ENCODE measurements around the gene PLA2G4E.

Gene PLA2G4E

DNA sequence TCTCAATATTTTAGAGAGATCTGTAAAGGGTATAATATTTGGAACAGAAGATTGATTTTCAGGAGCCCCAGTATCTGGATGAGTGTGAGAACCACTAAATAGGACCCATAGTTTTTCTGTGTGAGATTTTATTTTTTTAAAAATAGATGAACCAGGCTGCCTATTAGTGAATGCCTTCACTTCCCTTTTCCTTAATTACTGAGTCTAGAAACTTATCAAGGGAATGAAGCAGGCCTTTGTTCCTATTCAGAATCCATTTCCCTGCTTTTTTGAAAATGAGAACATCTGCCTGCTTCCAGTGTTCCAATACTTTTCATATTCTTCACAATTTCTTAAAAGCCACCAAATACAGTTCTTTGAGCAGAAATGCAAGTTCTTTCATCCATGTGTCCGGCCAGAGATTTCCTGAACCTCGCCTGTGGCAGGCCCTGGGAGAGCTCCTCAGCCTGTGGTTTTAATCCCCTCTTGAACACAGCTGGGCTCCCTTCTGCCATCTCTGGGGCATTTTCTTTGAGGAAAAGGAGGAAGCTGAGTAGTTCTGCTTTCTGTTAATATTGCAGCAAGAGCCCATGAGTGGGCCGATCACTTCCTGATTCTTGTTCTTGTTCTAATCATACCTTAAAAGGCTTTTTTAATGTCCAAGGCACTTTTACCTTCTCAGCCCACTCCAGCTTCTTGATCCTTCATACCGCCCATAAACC is 53.2 kb downstream of the PLA2G4E start:
- Mint-ChIP-seq H3K36me3 (peaks cover 4% of the 10 kb centered on the region), H3K4me3 (no peak overlapping the region)

DNA sequence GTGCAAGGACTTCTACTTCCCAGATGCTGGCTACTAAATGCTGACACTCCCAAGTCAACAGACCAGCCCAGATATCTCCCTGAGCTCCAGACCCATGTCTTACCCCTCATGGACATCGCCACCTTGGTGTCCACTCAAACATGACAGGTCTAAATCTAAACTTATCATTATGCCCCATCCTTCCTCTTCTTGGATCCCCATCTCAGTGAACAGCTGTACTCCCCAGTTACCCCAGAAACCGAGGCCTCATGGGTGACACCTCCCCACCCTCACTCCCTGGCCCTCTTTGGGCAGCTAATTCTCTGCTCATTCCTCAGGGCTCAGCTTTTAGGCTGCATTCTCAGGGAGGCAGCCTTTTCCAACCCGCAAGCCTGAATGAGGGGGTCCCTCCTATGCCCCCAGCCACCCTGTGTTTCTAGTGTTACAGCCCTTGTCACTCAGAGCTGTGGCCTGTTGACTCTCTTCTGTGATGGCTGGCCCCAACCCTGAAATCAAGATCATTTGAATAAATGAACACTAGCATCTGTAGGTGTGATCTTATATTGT is 53.8 kb downstream of the PLA2G4E start:
- Mint-ChIP-seq H3K9me3 (no peaks in the 10 kb centered on the region), H3K36me3 (peaks cover 8% of the 10 kb centered on the region), H3K27ac (peak overlapping the region; percentile 59), H3K4me3 (no peak overlapping the region), H3K27me3 (no peaks in the 10 kb centered on the region), H3K4me1 (peaks cover 54% of the 10 kb centered on the region)

More for the DNA sequence above, 53.2 kb downstream of the PLA2G4E start:
- H3K27me3 Mint-ChIP-seq: no peaks in the 10 kb centered on the region
- peaks cover 52% of the 10 kb centered on the region for H3K4me1 Mint-ChIP-seq
- no peaks in the 10 kb centered on the region for H3K9me3 Mint-ChIP-seq
- H3K27ac Mint-ChIP-seq: peak overlapping the region; percentile 70

DNA sequence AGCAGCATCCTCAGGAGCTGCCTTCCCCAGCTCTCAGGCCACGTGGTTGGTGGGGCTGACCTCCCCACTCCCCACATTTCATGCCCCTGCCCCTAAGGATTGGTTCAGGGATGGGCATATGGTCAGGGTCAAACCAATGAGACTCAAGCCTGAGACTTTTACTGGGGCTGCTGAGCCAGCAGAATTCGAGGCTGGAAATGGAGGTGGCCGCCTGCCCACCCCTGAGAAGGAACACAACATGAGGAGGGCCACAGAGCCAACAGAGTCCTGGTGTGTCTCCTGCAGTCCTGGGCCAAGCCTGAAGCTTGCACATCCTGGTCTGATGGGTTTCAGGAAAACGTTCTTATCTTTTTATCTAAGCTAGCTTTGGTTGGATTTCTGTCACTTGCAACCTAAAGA is 54.4 kb downstream of the PLA2G4E start:
- Mint-ChIP-seq H3K27me3 (no peaks in the 10 kb centered on the region), H3K27ac (no peak overlapping the region), H3K4me3 (no peak overlapping the region), H3K36me3 (peaks cover 11% of the 10 kb centered on the region), H3K4me1 (peaks cover 59% of the 10 kb centered on the region), H3K9me3 (no peaks in the 10 kb centered on the region)

DNA sequence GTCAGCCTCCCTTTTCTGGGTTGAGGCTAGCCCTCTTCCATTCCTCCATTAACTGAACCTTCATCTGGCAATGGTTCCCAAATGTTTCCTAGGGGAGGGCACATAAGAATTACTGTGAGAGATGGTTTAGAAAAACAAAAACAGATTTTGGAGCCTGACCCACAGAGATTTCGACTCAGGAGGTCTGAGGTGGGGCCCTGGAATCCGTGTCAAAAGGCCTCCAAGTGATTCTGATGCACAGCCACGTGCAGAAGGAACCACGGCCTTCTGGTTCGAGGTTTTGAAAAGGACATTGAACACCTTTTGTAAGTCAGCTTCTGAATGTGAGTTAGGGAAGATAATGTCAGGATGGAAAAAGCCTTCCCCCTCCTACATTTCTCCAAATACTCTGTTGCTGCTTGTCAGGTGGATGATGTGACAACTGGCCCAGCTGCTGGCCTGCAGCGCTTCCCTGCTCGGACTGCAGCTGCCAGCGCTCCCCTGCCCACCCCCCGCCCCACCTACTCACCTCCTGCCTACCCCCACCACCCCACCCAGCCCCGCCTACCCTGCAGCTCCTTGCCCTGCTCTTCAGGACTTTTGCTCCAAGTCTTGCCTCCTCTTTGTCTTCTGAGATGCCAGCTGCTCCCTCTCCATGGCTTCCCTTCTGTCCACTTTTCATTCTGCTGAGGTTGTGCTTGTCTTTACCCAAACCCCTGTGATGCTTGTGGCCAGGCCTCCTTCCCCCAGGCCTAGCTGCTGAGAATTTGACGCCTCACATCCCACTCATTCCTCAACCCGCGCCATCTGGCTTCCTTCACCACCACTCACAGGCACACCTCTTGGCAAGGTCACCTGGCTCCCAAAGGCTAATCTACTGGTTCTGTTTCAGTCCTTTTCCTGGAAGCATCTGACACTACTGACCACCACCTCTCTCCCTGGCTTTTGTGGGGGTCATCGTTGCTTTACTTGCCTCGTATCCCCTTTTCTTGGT is 55.1 kb downstream of the PLA2G4E start:
- no peaks in the 10 kb centered on the region for H3K9me3 Mint-ChIP-seq
- H3K4me1 Mint-ChIP-seq: peaks cover 57% of the 10 kb centered on the region
- H3K4me3 Mint-ChIP-seq: no peak overlapping the region
- H3K27ac Mint-ChIP-seq: no peak overlapping the region
- H3K36me3 Mint-ChIP-seq: peaks cover 11% of the 10 kb centered on the region
- no peaks in the 10 kb centered on the region for H3K27me3 Mint-ChIP-seq

DNA sequence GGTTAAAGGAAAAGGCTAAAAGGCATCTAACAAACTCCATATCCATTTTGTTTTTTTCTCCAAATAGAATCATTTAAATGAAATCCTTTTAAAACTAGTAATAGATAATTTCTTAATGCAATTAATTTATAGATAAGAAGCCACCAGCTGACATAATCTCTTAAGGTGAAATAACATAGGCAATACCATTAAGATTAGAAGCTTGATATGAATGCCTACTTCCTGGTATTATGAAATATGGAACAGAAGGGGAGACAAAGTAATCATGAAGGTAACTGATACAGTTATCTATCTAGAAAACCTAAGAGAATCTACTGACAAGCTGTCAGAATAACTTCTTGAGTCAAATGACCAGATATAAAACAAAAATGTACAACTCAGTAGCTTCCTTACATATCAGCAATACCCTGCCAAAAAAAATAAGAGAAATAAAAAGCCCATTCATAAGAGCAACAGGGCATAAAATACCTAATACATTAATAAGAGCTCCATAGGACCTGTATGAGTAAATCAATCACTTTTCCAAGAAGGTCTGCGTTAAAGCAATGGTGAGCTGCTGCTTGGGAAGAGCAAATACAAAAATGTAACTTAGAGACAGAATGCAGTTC is 59.1 kb downstream of the PLA2G4E start:
- no peaks in the 10 kb centered on the region for H3K9me3 Mint-ChIP-seq
- no peaks in the 10 kb centered on the region for H3K27me3 Mint-ChIP-seq
- H3K36me3 Mint-ChIP-seq: peaks cover 14% of the 10 kb centered on the region
- H3K4me3 Mint-ChIP-seq: no peak overlapping the region
- H3K4me1 Mint-ChIP-seq: peaks cover 25% of the 10 kb centered on the region
- no peak overlapping the region for H3K27ac Mint-ChIP-seq

DNA sequence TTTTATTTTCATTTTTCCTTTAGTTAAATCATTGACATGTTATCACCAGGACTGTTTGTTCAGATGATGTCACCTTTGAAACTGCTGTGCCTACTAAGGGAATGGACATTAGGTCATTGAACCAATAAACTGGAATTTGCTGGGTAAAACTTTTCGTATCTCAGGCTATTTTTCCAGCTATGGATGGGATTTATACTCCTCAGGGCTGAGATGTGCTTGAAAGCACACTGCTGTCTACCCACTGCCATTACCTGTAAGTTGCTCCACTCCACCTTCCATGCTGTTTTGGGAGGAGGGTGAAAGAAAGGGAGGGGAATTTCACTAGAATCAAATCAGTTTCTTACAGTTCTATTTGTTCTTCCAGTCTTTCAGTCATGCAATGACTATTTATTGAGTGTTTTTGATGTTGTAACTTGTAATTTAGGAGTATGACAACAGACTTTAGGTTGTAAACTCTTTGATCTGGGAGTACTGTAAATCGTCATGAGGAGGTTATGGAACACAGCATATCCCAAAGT is 59.8 kb downstream of the PLA2G4E start:
- Mint-ChIP-seq H3K36me3 (peaks cover 12% of the 10 kb centered on the region), H3K27me3 (no peaks in the 10 kb centered on the region), H3K9me3 (no peaks in the 10 kb centered on the region), H3K27ac (no peak overlapping the region), H3K4me1 (peaks cover 22% of the 10 kb centered on the region), H3K4me3 (no peak overlapping the region)

DNA sequence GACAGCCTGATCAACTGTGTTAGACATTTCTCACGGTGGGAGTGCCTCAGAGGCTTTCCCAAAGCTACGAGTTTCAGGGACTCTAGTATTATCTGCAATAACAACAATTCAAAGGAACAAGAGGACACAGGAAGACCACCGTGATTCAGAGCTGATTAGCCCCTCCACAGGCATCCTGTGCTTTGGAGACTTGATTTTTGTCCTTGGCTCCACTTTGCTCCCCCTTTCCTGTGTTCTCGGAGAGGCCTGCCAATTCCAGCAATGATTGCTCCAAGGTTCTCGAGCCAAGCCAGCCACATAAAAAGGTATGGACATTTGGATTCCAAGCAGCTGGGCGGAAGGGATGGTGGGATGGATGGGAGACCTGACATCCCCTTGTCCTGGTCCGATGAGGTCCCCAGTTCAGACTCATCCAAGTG is 62.8 kb downstream of the PLA2G4E start:
- Mint-ChIP-seq H3K27me3 (no peaks in the 10 kb centered on the region), H3K4me3 (no peak overlapping the region), H3K9me3 (no peaks in the 10 kb centered on the region), H3K4me1 (peaks cover 18% of the 10 kb centered on the region), H3K36me3 (peaks cover 10% of the 10 kb centered on the region), H3K27ac (no peak overlapping the region)

DNA sequence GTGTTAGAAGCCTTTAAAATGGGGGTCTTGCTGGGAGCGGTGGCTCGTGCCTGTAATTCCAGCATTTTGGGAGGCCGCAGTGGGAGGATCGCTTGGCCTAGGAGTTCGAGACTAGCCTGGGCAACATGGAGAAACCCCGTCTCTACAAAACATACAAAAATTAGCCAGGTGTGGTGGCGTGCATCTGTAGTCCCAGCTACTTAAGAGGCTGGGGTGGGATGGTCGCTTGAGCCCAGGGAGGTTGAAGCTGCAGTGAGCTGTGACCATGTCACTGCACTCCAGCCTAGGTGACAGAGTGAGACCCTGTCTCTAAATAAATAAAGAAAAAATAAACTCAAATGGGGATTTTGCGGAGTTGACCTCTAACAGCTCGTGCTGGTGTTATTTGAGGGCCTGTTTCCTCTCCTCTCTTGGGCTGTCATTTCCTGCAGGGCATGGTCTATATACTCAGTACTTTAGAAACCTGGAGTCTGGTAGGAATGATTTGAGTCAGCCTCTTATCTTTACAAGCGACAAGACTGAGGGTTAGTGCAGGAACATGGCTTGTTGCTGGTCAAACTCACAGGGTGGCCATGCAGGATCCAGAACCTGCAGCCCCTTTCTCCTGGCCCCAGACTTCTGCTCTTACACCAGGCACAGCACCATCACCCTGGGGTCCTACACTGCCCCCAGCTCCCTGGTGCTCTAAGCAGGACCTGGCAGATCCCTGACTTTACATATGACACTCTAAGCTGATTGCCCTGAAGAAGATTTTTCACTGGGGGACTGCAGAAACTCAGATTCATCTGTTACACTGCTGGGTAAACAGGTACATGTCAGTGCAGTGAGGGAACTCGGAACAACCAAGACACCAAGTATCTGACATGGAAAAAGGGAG is 63.6 kb downstream of the PLA2G4E start:
- Mint-ChIP-seq H3K9me3 (no peaks in the 10 kb centered on the region), H3K27ac (no peak overlapping the region), H3K27me3 (no peaks in the 10 kb centered on the region), H3K4me1 (peaks cover 17% of the 10 kb centered on the region), H3K4me3 (no peak overlapping the region), H3K36me3 (peaks cover 10% of the 10 kb centered on the region)

DNA sequence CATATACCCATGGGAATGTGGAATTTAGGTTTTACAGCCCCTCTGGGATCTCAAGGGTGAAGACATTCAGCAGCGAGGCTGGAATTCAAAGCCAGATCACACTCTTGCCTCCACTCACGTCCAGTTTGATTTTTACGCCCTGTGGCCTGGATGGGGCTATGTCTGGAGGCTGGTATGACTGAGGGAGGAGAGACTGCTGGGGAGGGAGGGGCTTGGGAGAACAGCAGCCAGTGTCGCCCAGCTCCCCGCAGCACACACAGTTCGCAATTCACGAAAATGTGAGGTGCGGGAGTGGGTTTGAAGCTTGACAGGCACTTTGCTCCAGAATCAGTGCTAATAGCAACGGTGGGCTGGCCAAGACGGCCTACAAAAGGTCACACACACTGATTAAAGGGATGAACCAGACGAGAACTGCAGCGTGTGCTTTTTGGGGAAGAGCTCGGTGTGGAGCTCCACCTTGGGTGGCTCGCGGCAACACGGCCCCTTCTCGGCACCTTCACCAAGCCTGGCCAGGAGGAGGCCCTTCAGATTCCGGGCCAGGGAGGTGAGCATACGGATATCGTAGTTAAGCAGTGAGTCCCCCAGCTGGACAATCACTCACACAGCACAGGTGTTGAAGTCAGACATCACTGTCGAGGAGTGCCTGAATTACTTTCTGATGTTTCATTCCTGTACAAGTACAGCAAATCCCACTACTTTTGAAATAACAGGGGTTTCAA is 64.9 kb downstream of the PLA2G4E start:
- H3K36me3 Mint-ChIP-seq: peaks cover 6% of the 10 kb centered on the region
- peaks cover 4% of the 10 kb centered on the region for H3K4me1 Mint-ChIP-seq
- no peaks in the 10 kb centered on the region for H3K9me3 Mint-ChIP-seq
- no peak overlapping the region for H3K4me3 Mint-ChIP-seq
- no peaks in the 10 kb centered on the region for H3K27me3 Mint-ChIP-seq
- no peak overlapping the region for H3K27ac Mint-ChIP-seq

DNA sequence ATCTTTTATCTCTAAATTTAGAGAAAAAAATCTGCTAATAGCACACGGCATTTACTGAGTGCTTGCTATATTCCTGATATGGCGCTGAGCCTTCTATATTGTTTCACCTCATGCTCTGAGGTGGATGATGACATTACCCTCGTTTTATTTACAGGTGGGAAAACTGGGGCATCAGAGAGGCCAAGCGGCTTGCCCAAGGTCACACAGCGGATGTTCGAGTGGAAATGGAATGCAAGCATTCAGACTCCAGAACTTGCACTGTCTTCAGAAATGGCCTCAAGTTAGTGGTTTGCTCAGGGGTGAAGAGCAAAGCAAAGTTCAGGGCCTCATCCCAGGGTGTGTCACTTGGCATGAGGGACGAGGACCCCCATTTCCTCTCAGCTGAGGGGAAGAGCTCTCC is 65.7 kb downstream of the PLA2G4E start:
- Mint-ChIP-seq H3K4me1 (peaks cover 4% of the 10 kb centered on the region), H3K27me3 (no peaks in the 10 kb centered on the region), H3K9me3 (no peaks in the 10 kb centered on the region), H3K4me3 (no peak overlapping the region), H3K36me3 (peaks cover 6% of the 10 kb centered on the region), H3K27ac (no peak overlapping the region)

DNA sequence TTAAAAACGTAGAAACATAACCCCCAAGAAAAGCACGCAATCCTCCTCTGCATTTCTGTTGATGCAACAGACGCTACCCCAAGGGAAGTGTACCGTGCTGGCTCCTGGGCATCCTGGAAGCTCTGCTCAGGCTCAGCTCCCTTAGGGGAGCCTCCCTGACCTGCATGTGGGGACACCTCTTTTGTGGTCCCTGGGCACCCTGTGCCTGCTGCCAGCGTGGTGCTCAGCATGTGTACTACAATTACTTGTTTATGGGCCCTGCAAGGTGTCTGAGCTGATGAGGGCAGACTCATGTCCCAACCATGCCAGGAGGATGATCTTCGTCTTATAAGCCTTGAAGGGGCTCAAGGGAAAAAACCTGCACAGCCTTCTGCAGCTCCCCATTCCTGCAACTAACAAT is 66.8 kb downstream of the PLA2G4E start:
- H3K27me3 Mint-ChIP-seq: no peaks in the 10 kb centered on the region
- peaks cover 4% of the 10 kb centered on the region for H3K4me1 Mint-ChIP-seq
- no peak overlapping the region for H3K27ac Mint-ChIP-seq
- H3K4me3 Mint-ChIP-seq: no peak overlapping the region
- no peaks in the 10 kb centered on the region for H3K9me3 Mint-ChIP-seq
- H3K36me3 Mint-ChIP-seq: peaks cover 2% of the 10 kb centered on the region

DNA sequence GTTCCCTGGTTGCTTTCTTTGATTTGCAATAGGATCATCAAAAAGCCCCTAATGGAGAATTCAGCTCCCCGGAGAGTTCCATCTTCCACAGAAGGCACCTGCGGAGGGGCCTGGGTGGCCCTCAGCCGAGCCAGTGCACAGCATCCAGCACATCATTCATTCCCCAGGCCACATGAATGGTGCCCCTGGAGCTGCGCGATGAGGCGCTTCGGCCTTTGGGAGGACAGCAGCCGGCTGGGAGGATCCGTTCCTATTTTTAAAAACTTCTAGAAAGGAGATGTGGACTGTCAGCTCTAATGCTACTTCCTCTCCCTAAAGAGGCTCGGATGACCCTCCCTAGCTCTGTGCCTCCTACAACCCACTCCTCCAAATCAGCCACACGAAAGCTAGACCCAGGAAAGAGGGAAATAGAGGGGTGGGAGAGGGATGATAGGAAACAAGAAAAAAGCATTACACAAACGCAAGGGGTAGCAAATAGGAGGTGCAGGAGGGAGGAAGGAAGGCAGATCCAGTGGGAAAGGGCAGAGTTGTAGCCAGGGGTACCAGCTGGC is 68.8 kb downstream of the PLA2G4E start:
- Mint-ChIP-seq H3K9me3 (no peaks in the 10 kb centered on the region), H3K4me1 (no peaks in the 10 kb centered on the region), H3K4me3 (no peak overlapping the region), H3K36me3 (peaks cover 2% of the 10 kb centered on the region), H3K27ac (no peak overlapping the region), H3K27me3 (no peaks in the 10 kb centered on the region)

DNA sequence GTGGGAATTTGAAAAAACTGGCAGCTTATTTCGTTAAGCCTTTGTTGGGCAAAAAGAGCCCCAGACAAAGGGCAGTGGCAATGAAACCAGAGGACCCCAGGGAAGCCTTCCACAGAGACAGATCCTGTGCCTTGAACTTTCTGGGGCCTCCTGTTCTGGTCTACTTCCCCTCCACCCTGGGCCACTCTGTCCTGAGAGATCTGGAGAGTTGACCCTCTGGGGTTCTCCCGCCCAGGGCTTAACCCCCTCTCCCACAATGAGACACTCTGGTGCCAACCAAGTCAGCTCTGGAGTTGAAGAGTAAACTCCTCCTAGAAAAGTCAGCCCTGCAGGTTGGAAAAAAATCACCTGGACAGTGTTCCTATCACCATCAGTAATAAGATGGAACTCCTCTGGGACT is 69.3 kb downstream of the PLA2G4E start:
- H3K9me3 Mint-ChIP-seq: no peaks in the 10 kb centered on the region
- no peak overlapping the region for H3K4me3 Mint-ChIP-seq
- H3K27me3 Mint-ChIP-seq: no peaks in the 10 kb centered on the region
- H3K4me1 Mint-ChIP-seq: no peaks in the 10 kb centered on the region
- peaks cover 2% of the 10 kb centered on the region for H3K36me3 Mint-ChIP-seq
- H3K27ac Mint-ChIP-seq: no peak overlapping the region

DNA sequence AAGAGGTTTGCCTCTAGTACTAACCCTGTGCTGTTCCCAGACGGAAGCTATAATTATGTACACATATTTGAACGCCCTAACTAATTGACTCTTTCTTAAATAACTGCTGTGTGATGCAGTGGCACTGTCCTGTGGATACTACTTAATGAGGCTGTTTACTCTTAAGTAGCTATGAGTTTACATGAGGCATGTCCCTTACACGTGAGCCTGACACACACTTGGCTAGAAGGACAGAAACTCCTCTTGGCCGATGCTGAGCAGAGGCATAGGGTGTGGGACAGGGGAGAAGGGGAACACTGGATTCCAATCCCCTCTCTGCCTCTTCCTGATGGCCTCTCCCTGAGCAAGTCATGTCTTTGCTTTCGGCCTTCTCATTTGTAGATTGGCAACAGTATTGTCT is 70.4 kb downstream of the PLA2G4E start:
- no peak overlapping the region for H3K27ac Mint-ChIP-seq
- peaks cover 2% of the 10 kb centered on the region for H3K36me3 Mint-ChIP-seq
- H3K9me3 Mint-ChIP-seq: no peaks in the 10 kb centered on the region
- no peaks in the 10 kb centered on the region for H3K4me1 Mint-ChIP-seq
- H3K4me3 Mint-ChIP-seq: no peak overlapping the region
- H3K27me3 Mint-ChIP-seq: no peaks in the 10 kb centered on the region
